Measurements from ENCODE around the gene KIAA0040. TPM values are rescaled to one million over a fixed set of nuclear protein-coding genes. Genes with fewer than 3 reads are reported as not detected.
A peak's percentile ranks its signal among the peaks of the same experiment; 100 is the strongest.

Gene KIAA0040
- total RNA-seq, 4 donors from 2014 or later = 12.3 to 22.1 (median 16.3) TPM

- H3K4me3 ChIP-seq = no peak overlapping the region
- no peaks in the 10 kb centered on the region for H3K27me3 ChIP-seq
- H3K36me3 ChIP-seq = no peaks in the 10 kb centered on the region
- TF ChIP-seq POLR2A (IDR thresholded peaks at IDR 0.05) (no peak), CTCF (IDR thresholded peaks at IDR 0.05) (no peak)
- H3K27ac ChIP-seq = no peak overlapping the region
- intact Hi-C loops (cut with DNase I; ENCODE audit: low total_unique reads) = loop anchor here (5.0 to 10.0 kb wide), 2 partner anchors 58 to 165 kb away; no protein-coding TSS in a partner anchor
- H3K9me3 ChIP-seq = no peaks in the 10 kb centered on the region
- H3K4me1 ChIP-seq = no peaks in the 10 kb centered on the region
- DNase-seq = no peak
Observed at GRCh38 chr1:175157200-175157599, 35.4 kb downstream of the KIAA0040 start.

- no peak overlapping the region for H3K27ac ChIP-seq
- no peaks in the 10 kb centered on the region for H3K9me3 ChIP-seq
- H3K27me3 ChIP-seq = no peaks in the 10 kb centered on the region
- no peak for DNase-seq
- TF ChIP-seq POLR2A (IDR thresholded peaks at IDR 0.05) (no peak), CTCF (IDR thresholded peaks at IDR 0.05) (no peak)
- H3K4me1 ChIP-seq = no peaks in the 10 kb centered on the region
- H3K36me3 ChIP-seq = no peaks in the 10 kb centered on the region
- H3K4me3 ChIP-seq = no peak overlapping the region
- intact Hi-C loops (cut with DNase I; ENCODE audit: low total_unique reads) = loop anchor here (5.0 to 10.0 kb wide), 2 partner anchors 59 to 166 kb away; no protein-coding TSS in a partner anchor
Observed at GRCh38 chr1:175155936-175156335, 36.6 kb downstream of the KIAA0040 start.

- H3K4me3 ChIP-seq = no peak overlapping the region
- H3K27ac ChIP-seq = no peak overlapping the region
- H3K9me3 ChIP-seq = no peaks in the 10 kb centered on the region
- intact Hi-C loops (cut with DNase I; ENCODE audit: low total_unique reads) = loop anchor here (5.0 to 10.0 kb wide), 2 partner anchors 59 to 167 kb away; no protein-coding TSS in a partner anchor
- H3K36me3 ChIP-seq = no peaks in the 10 kb centered on the region
- no peak for DNase-seq
- TF ChIP-seq CTCF (IDR thresholded peaks at IDR 0.05) (no peak), POLR2A (IDR thresholded peaks at IDR 0.05) (no peak)
- no peaks in the 10 kb centered on the region for H3K4me1 ChIP-seq
- no peaks in the 10 kb centered on the region for H3K27me3 ChIP-seq
Observed at GRCh38 chr1:175155473-175155856, 37.1 kb downstream of the KIAA0040 start.

- peak; percentile 61 to 72 for DNase-seq
- intact Hi-C loops (cut with DNase I; ENCODE audit: low total_unique reads) = loop anchor here (5.0 to 10.0 kb wide), 2 partner anchors 60 to 167 kb away; no protein-coding TSS in a partner anchor
- H3K27ac ChIP-seq = no peak overlapping the region
Observed at GRCh38 chr1:175154629-175155472, 37.7 kb downstream of the KIAA0040 start.

More at GRCh38 chr1:175154629-175155472, 37.7 kb downstream of the KIAA0040 start:
- Histone ChIP-seq H3K36me3 (no peaks in the 10 kb centered on the region), H3K4me3 (no peak overlapping the region), H3K4me1 (no peaks in the 10 kb centered on the region), H3K9me3 (no peaks in the 10 kb centered on the region), H3K27me3 (no peaks in the 10 kb centered on the region)
- peak; percentile 75 to 82 (median 78) for TF ChIP-seq CTCF (IDR thresholded peaks at IDR 0.05)
- no peak for TF ChIP-seq POLR2A (IDR thresholded peaks at IDR 0.05)
